ENCODE data around the gene IL31RA.

IL31RA gene

DNA sequence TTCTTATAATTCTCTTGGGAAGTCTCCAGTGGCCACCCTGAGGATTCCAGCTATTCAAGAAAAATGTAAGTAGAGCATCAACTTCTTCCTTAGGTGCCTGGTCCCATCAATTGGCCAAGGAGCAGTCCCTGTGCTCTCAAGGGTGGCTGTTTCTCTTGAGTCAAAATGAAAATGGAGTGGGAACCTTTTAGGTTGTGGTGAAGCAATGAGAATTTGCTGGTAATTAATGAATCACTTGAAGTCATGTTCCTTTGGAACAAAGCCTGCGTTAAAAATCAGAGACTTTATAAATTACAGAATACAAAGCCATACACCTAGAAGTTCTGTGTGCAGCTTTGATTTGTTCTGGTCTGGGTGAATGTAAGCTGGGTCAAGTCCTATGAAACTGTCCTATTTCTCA, 48.9 kb downstream of the IL31RA start:
- TF ChIP-seq, protein P1, sequence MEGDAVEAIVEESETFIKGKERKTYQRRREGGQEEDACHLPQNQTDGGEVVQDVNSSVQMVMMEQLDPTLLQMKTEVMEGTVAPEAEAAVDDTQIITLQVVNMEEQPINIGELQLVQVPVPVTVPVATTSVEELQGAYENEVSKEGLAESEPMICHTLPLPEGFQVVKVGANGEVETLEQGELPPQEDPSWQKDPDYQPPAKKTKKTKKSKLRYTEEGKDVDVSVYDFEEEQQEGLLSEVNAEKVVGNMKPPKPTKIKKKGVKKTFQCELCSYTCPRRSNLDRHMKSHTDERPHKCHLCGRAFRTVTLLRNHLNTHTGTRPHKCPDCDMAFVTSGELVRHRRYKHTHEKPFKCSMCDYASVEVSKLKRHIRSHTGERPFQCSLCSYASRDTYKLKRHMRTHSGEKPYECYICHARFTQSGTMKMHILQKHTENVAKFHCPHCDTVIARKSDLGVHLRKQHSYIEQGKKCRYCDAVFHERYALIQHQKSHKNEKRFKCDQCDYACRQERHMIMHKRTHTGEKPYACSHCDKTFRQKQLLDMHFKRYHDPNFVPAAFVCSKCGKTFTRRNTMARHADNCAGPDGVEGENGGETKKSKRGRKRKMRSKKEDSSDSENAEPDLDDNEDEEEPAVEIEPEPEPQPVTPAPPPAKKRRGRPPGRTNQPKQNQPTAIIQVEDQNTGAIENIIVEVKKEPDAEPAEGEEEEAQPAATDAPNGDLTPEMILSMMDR (conservative IDR thresholded peaks at IDR 0.05): no peak
- TF ChIP-seq ZFX (IDR thresholded peaks at IDR 0.05): no peak
- H3K27ac ChIP-seq: no peak overlapping the region

DNA sequence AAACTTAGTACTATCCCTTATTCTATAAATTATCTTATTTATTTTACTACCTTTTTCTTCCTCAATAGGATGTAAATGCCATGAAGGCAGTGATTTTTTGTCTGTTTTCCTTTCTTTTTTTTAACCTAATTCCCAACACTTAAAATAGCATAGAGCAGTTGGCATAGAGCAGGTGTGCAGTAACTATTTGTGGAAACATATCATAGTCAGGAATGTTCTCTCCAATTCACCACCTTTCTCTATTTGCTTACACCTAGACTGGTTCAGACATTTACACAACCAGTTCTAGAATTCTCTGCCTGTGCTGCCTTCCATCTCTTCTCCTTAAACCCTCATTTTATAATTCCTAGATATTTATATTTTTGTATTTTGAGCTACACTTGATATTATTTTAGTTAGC, 49.6 kb downstream of the IL31RA start:
- H3K27ac ChIP-seq: no peak overlapping the region
- TF ChIP-seq, protein P1 (conservative IDR thresholded peaks at IDR 0.05): no peak
- TF ChIP-seq ZFX (IDR thresholded peaks at IDR 0.05): no peak

DNA sequence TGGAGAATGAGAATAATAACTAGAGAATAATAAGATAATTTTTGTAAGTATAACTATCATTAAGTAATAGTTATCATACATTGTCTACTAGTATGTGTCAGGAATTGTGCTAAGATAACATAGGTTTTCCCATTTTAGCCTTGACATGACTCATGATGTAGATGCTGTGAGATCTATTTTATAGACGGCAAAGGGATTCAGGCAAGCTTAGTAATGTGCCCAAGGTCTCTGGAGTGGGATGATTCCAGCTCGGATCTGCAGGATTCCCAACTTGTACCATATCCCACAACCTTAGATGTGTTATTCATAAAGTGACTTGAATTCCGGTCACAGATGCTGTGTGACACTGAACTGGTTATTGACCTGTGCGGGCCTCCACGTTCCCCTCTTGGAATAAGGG, 51.5 kb downstream of the IL31RA start:
- TF ChIP-seq, protein P1 (conservative IDR thresholded peaks at IDR 0.05): no peak
- TF ChIP-seq ZFX (IDR thresholded peaks at IDR 0.05): no peak
- H3K27ac ChIP-seq: no peak overlapping the region

DNA sequence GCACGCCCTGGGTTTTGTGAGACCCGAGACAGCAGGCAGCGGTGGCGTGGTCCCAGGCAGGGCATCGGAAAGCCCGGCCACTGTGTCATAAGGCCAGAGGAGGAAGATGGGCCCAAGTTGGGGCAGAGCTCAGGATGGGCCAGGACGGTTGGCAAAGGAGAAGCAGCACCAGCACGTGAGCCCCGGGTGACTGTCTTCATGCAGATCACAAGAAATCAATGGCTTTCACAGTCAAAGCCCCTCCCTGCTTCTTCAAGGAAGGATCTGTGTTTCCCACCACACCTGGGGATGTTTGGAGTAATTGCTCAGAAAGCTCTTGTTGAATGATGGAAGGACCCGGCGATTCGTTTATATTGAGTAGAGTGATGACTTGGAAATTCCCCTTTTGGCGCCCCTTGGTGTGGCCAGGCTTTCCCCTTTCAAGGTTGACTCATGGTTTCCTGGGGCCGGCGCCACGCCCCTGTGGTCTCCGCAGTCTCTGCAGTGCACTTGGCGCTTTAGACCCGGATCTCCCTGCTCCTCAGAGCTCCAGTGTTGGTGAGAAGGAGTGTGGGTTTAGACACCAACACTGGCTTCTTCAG, 52.1 kb downstream of the IL31RA start:
- TF ChIP-seq, protein P1 (conservative IDR thresholded peaks at IDR 0.05): no peak
- no peak for TF ChIP-seq ZFX (IDR thresholded peaks at IDR 0.05)
- no peak overlapping the region for H3K27ac ChIP-seq

DNA sequence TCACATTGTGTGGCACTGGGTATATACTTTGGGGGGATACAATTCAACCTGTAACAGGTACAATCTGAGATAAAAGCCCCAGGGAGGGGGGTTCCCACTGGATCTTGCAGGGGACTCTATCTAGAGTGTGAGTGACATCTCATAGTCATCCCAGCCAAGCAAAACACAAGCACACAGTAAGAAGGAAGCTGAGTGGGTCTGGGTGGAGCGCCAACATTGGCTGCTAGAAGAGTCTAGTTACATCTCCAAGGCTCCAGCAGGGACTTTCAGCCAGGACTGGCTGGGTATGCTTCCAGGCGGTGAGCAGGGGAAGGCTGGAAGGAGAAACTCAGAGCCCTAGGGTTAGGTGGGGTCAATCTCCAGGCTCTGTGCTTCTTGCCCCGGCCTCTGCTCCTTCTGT, 53.0 kb downstream of the IL31RA start:
- TF ChIP-seq, protein P1 (conservative IDR thresholded peaks at IDR 0.05): no peak
- TF ChIP-seq ZFX (IDR thresholded peaks at IDR 0.05): no peak
- H3K27ac ChIP-seq: no peak overlapping the region

DNA sequence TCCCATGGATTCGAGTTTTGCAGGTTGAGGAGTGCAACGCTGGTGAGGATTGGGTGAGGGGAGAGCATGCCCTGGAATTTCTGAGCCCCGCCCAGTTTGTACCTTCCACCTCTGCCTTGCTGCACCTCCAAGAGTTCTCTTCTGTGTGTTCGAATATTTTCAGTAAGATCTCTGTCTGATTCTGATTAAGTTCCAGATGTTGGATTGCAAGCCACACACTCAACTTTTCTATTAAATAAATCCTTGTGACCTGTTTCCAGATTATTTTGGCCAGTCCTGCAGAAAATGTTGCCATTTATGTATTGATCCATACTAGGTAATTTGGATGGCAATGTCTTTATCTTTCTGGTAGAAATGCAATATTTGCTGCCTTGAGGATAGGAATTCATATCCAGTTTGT, 54.1 kb downstream of the IL31RA start:
- no peak overlapping the region for H3K27ac ChIP-seq
- TF ChIP-seq, protein P1 (conservative IDR thresholded peaks at IDR 0.05): no peak
- no peak for TF ChIP-seq ZFX (IDR thresholded peaks at IDR 0.05)

DNA sequence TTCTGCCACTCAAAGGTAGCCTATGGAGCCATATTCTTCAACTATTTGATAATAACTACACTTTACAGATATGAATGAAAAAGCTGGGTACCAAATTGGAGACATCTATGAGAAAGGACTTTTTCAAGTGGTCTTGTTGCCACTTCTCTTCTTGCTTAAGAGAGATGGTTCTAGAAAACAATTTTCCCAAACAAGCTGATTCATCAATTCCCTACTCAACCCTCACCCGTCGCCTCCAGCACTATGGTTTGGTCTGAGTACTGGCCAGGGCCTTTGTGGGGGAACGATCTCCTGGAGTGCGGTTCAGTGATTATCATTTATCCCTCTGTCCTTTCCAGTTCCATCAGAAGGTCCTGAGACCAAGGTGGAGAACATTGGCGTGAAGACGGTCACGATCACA, 56.8 kb downstream of the IL31RA start:
- no peak overlapping the region for H3K27ac ChIP-seq
- TF ChIP-seq, protein P1 (conservative IDR thresholded peaks at IDR 0.05): no peak
- no peak for TF ChIP-seq ZFX (IDR thresholded peaks at IDR 0.05)

Data from C4-2B (cell line).